ENCODE results near the gene SRRT.

Gene SRRT

GRCh38 chr7:100882201-100882600, 7.3 kb downstream of the SRRT start:
- no peak for DNase-seq

- no peak for DNase-seq
Observed at GRCh38 chr7:100882785-100883526, 8.1 kb downstream of the SRRT start.

- peak; percentile 44 for DNase-seq
Observed at GRCh38 chr7:100884736-100885439, 10.0 kb downstream of the SRRT start.

GRCh38 chr7:100885440-100886141, 10.7 kb downstream of the SRRT start:
- DNase-seq, result no peak

- DNase-seq, result no peak
Observed at GRCh38 chr7:100886142-100886935, 11.4 kb downstream of the SRRT start.

- no peak for DNase-seq
Observed at GRCh38 chr7:100886936-100887515, 12.1 kb downstream of the SRRT start.

GRCh38 chr7:100887516-100888290, 12.8 kb downstream of the SRRT start:
- DNase-seq, result peak; percentile 50

GRCh38 chr7:100888291-100888987, 13.5 kb downstream of the SRRT start:
- no peak for DNase-seq

- no peak for DNase-seq
Observed at GRCh38 chr7:100888988-100889750, 14.3 kb downstream of the SRRT start, which contains the start of gene UFSP1. UFSP1 (minus strand) TSS chr7:100889715; CDS start chr7:100889271, 444 bp downstream.

GRCh38 chr7:100890653-100891567, 16.0 kb downstream of the SRRT start:
- no peak for DNase-seq

- no peak for DNase-seq
Observed at GRCh38 chr7:100891568-100892247, 16.8 kb downstream of the SRRT start.

GRCh38 chr7:100892364-100893317, 17.7 kb downstream of the SRRT start:
- DNase-seq, result no peak

- no peak for DNase-seq
Observed at GRCh38 chr7:100893318-100893895, 18.5 kb downstream of the SRRT start.

GRCh38 chr7:100893910-100894721, 19.2 kb downstream of the SRRT start:
- no peak for DNase-seq

- DNase-seq, result peak; percentile 64
Observed at GRCh38 chr7:100894860-100895700, 20.2 kb downstream of the SRRT start.
